Common myeloid progenitor, CD34-positive (primary cell): Measurements from ENCODE around the gene ZNF778.

Experiments
- CTCF ChIA-PET: fragments of 350-600 bp; sonication (Branson Sonifier 250); formaldehyde crosslinking; loops from one replicate; lab custom pipeline; 2021; ENCODE audit warnings: antibody characterized with exemption; lab: Charles Lee
- POLR2A ChIA-PET: fragments of 350-600 bp; sonication (Branson Sonifier 250); formaldehyde crosslinking; loops from one replicate; lab custom pipeline; 2021; ENCODE audit warnings: antibody characterized with exemption; lab: Charles Lee
- DNase-seq, 3 donors: peaks; one replicate each; pipeline versions ENCODE4 v3.0.0 to v3.0.0-alpha.2; 2013
- H3K27ac ChIP-seq, 2 experiments: 1 replicate in 1 of 2; 2 replicates in 1 of 2; pipeline ENCODE4 v1.7.0; 2013; ENCODE audit warnings: inconsistent platforms in 2 of 2, low read length in 2 of 2, mild to moderate bottlenecking in 2 of 2, low read depth in 1 of 2, moderate library complexity in 1 of 2; ENCODE audit not compliant: severe bottlenecking in 2 of 2, insufficient read depth in 1 of 2, poor library complexity in 1 of 2
- H3K27me3 ChIP-seq, 5 experiments: replicated peaks in 2 of 5; 1 replicate in 3 of 5; 2 replicates in 2 of 5; pipeline versions ENCODE4 v1.6.1 to v1.7.0; 2013; ENCODE audit warnings: low read length in 4 of 5, mild to moderate bottlenecking in 2 of 5, moderate library complexity in 2 of 5, inconsistent platforms in 1 of 5; ENCODE audit not compliant: insufficient read depth in 5 of 5, control insufficient read depth in 4 of 5
- H3K36me3 ChIP-seq, 4 experiments: 1 replicate in 2 of 4; 2 replicates in 2 of 4; pipeline versions ENCODE4 v1.6.1 to v1.7.0; 2013; ENCODE audit warnings: low read length in 3 of 4, control low read depth in 1 of 4, mild to moderate bottlenecking in 1 of 4; ENCODE audit not compliant: control insufficient read depth in 4 of 4, insufficient read depth in 4 of 4
- H3K4me1 ChIP-seq, 4 experiments: 1 replicate in 3 of 4; 2 replicates in 1 of 4; pipeline versions ENCODE4 v1.6.1 to v1.7.1; 2013; ENCODE audit warnings: low read length in 3 of 4, mild to moderate bottlenecking in 3 of 4, control low read depth in 1 of 4, inconsistent platforms in 1 of 4, moderate library complexity in 1 of 4; ENCODE audit not compliant: control insufficient read depth in 4 of 4, insufficient read depth in 4 of 4; ENCODE audit errors: control extremely low read depth in 1 of 4
- H3K4me3 ChIP-seq, 7 experiments: 1 replicate in 4 of 7; 2 replicates in 3 of 7; pipeline versions ENCODE4 v1.5.1 to v1.7.0; 2013; ENCODE audit warnings: mild to moderate bottlenecking in 7 of 7, low read length in 6 of 7, moderate library complexity in 6 of 7, inconsistent platforms in 2 of 7, low read depth in 2 of 7, control low read depth in 1 of 7; ENCODE audit not compliant: insufficient read depth in 4 of 7, control insufficient read depth in 1 of 7; ENCODE audit errors: extremely low read depth in 1 of 7
- H3K9me3 ChIP-seq, 5 experiments: 1 replicate in 4 of 5; 2 replicates in 1 of 5; pipeline versions ENCODE4 v1.6.1 to v1.7.1; 2013; ENCODE audit warnings: low read length in 4 of 5, mild to moderate bottlenecking in 2 of 5, inconsistent platforms in 1 of 5, low read depth in 1 of 5, moderate library complexity in 1 of 5; ENCODE audit not compliant: control insufficient read depth in 4 of 5, insufficient read depth in 2 of 5; ENCODE audit errors: control extremely low read depth in 1 of 5
- WGBS: methylation state at CpG from one replicate; pipeline ENCODE4 v1.1.5; 2013; ENCODE audit not compliant: insufficient coverage; 5-methylcytosine and 5-hydroxymethylcytosine counted together

Gene ZNF778

DNA sequence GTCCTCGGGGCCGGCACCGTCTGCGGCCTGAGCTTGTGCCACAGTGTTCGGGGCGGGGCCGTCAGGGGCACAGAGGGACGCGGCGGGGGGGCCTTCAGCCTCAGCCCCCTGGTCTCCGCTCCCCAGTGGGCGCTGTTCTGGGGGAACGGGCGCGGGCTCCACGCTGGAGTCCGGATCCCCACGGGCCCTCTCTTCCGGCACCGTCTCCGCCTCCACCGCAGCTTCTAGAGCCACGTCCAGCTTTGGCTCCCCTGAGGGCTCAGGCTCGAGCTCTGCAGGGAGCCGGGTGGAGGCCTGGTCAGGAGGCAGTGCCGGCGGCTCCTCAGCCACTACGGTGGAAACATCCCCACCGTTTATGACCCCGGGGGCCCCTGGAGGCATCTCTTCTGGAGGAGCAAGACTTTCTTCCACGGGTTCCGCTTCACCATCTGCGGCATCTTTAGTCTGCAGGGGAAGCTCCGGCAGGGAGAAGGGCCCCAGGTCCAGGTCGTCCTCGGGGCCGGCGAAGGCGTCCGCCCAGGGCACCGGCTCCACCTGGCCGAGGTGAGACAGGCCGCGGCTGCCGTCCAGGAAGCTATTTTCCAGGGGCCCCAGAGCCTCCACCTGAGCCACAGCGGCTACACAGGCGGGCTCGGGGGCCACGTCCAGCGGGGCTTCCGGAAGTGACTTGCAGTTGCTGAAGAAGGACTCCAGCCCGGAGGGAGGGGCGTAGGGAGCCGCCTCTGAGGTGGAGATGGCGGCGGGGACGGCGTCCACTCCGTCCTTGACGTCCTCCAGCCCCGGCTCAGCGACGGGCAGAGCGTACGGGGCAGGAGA, 62.4 kb downstream of the ZNF778 start:
- no peaks in the 10 kb centered on the region for H3K9me3 ChIP-seq
- ChIA-PET CTCF (interaction anchor here (5.7 kb wide), 1 partner anchor 11 kb away, joined by 40 read pairs; no protein-coding TSS in a partner anchor), POLR2A (no interaction called here)
- no peaks in the 10 kb centered on the region for H3K4me1 ChIP-seq
- H3K27ac ChIP-seq = no peak overlapping the region
- DNase-seq = no peak
- H3K36me3 ChIP-seq = peaks cover 10 to 89% (median 68%) of the 10 kb centered on the region in 4 experiments
- WGBS = 95% methylated on average over 59 of the region's 65 CpGs
- no peaks in the 10 kb centered on the region for H3K27me3 ChIP-seq
- H3K4me3 ChIP-seq = no peak overlapping the region

DNA sequence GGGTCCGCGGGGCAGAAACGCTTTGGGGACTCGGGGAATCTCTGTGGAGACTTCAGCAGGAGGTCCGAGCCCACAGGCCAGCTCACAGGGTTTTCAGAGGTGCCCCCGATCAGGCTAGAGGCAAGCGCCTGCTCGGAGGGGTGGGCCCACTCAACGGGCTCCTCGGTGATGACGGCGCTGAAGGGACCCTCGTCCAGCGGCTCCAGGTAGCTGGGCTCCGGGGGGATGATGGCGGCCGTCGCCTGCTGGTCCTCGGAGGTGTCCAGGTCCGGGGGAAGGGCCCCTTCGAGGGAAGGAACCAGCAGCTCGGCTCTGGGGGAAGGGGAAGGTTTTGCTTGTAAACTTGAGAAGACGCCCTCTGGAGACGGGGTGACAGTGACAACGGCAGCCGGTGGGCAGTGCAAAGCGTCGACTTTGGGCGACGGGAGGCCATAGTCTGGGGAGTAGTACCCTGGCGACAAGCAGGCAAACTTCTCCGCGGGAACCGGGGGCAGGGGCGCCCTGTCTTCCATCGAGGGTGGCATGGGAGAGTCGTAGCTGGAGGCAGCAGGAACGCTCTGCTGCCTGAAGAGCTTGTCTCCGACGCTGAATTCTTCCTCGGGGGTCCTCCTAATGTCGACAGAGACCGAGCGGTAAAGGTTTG, 63.2 kb downstream of the ZNF778 start:
- Histone ChIP-seq H3K27me3 (no peaks in the 10 kb centered on the region), H3K27ac (no peak overlapping the region), H3K36me3 (peaks cover 15 to 89% (median 70%) of the 10 kb centered on the region in 4 experiments), H3K4me1 (no peaks in the 10 kb centered on the region), H3K9me3 (no peaks in the 10 kb centered on the region), H3K4me3 (no peak overlapping the region)
- DNase-seq = no peak
- WGBS = 97% methylated on average over 44 of the region's 44 CpGs
- ChIA-PET CTCF (interaction anchor here (0.6 to 5.7 kb wide), 2 partner anchors 11 to 40 kb away, joined by 3 to 40 read pairs; no protein-coding TSS in a partner anchor), POLR2A (no interaction called here)

DNA sequence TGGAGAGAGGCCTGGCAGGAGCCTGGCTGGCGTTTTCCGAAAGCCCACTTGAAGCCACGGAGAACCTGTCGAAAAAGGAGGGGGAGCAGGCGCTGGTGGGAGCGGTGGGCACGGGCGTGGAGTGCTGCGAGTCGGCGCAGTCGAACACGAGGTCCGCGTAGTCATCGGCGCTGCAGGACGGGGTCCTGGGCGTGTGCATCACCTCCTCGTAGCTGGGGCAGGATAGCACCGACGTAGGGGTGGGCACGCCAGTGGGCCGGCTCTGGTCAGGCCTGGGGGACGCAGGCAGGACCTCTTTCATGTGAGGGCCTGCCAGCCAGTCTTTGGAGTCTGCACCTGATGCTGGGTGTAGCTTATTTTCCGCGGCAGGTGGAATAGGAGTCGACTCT, 63.7 kb downstream of the ZNF778 start:
- Histone ChIP-seq H3K4me1 (no peaks in the 10 kb centered on the region), H3K27ac (no peak overlapping the region), H3K36me3 (peaks cover 20 to 89% (median 72%) of the 10 kb centered on the region in 4 experiments), H3K27me3 (no peaks in the 10 kb centered on the region), H3K4me3 (no peak overlapping the region), H3K9me3 (no peaks in the 10 kb centered on the region)
- CTCF ChIA-PET = interaction anchor here (1.5 to 5.7 kb wide), 2 partner anchors 9 to 10 kb away, joined by 6 to 40 read pairs; no protein-coding TSS in a partner anchor
- POLR2A ChIA-PET = no interaction called here
- 97% methylated on average over 28 of the region's 28 CpGs for WGBS
- no peak for DNase-seq

DNA sequence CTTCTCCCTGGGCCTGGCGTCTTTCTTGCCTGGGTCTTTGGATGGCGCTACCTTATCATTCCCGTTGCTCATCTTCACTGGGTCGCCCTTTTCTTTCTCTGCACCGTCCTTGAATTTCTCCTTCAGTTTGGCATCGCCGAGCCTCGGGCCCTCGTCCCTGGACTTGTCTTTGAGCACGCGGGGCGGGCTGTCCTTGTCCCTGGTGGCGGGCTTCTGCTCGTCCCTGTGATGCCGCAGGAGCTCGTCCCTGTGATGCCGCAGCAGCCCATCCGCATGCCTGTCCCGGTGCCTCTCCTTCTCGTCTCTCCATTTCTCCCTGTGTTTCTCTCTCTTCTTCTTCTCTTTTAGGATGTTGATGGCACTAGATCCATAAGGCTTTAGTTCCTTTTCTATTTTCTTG, 64.3 kb downstream of the ZNF778 start:
- Histone ChIP-seq H3K4me1 (no peaks in the 10 kb centered on the region), H3K27me3 (no peaks in the 10 kb centered on the region), H3K36me3 (peaks cover 22 to 91% (median 76%) of the 10 kb centered on the region in 4 experiments), H3K27ac (no peak overlapping the region), H3K9me3 (no peaks in the 10 kb centered on the region), H3K4me3 (no peak overlapping the region)
- CTCF ChIA-PET = interaction anchor here (1.2 to 5.7 kb wide), 3 partner anchors 9 to 12 kb away, joined by 3 to 40 read pairs (median 6); no protein-coding TSS in a partner anchor
- DNase-seq = no peak
- POLR2A ChIA-PET = no interaction called here
- WGBS = 98% methylated on average over 20 of the region's 20 CpGs

DNA sequence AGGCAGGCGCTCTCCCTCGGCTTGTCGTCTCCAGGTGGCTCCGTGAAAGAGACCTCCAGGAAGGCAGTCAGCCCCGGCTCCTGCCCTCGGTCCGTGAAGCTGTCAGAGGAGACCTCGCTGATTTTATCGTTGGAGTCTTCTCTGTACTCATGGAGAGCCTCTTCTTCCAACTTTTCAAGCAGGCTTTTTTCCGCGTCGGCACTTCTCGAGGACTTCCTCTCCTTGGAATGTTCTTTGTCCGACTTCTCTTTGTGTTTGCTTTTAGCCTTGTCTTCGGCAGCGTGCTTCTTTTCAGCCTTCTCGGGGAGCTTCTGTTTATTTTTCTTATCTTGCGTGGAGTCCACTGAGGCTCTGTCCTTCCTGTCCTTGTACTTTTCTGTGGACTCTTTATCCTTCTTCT, 65.0 kb downstream of the ZNF778 start:
- Histone ChIP-seq H3K27ac (no peak overlapping the region), H3K4me1 (no peaks in the 10 kb centered on the region), H3K36me3 (peaks cover 22 to 93% (median 78%) of the 10 kb centered on the region in 4 experiments), H3K27me3 (no peaks in the 10 kb centered on the region), H3K4me3 (no peak overlapping the region), H3K9me3 (no peaks in the 10 kb centered on the region)
- no peak for DNase-seq
- CTCF ChIA-PET = interaction anchor here (1.2 to 5.7 kb wide), 3 partner anchors 9 to 13 kb away, joined by 3 to 40 read pairs (median 6); no protein-coding TSS in a partner anchor
- 98% methylated on average over 17 of the region's 18 CpGs for WGBS
- POLR2A ChIA-PET = interaction anchor here (0.9 kb wide), 1 partner anchor 9 kb away, joined by 3 read pairs; no protein-coding TSS in a partner anchor

DNA sequence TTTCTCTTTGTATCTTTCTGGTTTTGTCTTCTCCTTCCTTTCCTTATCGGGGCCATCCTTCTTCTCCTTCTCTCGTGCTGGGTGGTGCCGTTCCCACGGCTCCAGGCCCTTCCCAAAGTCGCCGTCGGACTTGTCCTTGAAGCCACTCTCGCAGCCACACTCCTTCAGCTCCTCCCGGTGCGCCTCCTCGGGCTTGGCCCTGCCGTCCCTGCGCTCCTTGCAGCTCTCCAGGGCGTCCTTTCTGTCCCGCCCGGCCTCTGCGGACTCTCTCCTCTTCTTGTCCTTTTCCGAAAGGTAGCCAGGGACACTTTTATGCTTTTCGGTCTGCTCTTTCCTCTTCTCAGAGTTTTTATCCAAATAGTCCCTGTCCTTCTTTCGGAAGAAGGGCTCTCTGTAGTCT, 65.9 kb downstream of the ZNF778 start:
- Histone ChIP-seq H3K27me3 (no peaks in the 10 kb centered on the region), H3K36me3 (peaks cover 18 to 93% (median 79%) of the 10 kb centered on the region in 4 experiments), H3K4me1 (no peaks in the 10 kb centered on the region), H3K27ac (no peak overlapping the region), H3K4me3 (no peak overlapping the region), H3K9me3 (no peaks in the 10 kb centered on the region)
- 88% methylated on average over 20 of the region's 20 CpGs for whole genome bisulfite sequencing
- no peak for DNase-seq
- CTCF ChIA-PET = interaction anchor here (5.7 kb wide), 1 partner anchor 8 kb away, joined by 40 read pairs; no protein-coding TSS in a partner anchor
- POLR2A ChIA-PET = no interaction called here
